ENCODE data around the gene RBM38. TPM values are rescaled to one million over a fixed set of nuclear protein-coding genes. Genes with fewer than 3 reads are reported as not detected.

The RBM38 gene
- total RNA-seq, 4 donors from 2014 or later, result 6.2 to 13.3 (median 11.2) TPM

DNA sequence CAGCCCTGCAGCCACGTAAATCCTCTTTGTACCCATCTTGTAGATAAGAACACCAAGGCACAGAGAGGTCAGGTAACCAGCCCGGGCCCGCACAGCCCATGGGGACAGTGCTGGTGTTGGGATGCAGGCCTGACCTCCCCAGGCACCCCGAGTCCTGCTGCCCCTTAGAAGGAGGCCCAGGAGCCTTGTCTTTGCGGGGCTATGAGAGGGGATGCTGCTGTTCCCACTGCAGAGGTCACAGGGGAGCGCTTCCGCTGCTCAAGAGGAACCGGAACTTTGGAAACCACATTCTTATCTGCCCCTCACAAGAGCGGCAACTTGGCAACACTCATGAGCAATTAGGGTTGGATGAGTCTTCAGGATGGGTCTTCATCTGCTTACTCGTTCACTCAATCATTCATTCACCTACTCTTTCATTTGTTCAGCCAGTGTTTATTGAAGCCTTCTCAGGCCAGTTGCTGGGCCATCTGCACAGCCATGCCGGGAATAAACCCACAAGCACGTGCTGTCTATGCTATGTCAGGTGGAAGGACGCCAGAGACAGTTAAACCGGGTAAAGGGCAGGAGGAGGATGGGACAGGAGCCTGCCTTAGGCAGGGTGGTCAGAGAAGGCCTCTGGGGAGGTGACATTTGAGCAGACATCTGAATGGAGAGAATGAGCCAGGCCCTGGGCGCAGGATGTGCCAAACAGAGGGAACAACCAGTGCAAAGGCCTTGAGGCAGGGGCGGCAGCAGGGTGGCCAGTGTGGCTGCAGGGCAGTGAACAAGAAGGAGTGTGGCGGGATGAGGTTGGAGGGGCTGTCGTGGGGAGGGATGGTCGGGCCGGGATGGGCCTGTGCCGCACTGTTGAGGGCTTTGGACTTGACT is 60.8 kb downstream of the RBM38 start:
- TF ChIP-seq, protein P1, sequence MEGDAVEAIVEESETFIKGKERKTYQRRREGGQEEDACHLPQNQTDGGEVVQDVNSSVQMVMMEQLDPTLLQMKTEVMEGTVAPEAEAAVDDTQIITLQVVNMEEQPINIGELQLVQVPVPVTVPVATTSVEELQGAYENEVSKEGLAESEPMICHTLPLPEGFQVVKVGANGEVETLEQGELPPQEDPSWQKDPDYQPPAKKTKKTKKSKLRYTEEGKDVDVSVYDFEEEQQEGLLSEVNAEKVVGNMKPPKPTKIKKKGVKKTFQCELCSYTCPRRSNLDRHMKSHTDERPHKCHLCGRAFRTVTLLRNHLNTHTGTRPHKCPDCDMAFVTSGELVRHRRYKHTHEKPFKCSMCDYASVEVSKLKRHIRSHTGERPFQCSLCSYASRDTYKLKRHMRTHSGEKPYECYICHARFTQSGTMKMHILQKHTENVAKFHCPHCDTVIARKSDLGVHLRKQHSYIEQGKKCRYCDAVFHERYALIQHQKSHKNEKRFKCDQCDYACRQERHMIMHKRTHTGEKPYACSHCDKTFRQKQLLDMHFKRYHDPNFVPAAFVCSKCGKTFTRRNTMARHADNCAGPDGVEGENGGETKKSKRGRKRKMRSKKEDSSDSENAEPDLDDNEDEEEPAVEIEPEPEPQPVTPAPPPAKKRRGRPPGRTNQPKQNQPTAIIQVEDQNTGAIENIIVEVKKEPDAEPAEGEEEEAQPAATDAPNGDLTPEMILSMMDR (IDR thresholded peaks at IDR 0.05), result no peak
- TF ChIP-seq POLR2A (IDR thresholded peaks at IDR 0.05), result no peak
- WGBS, 2 donors, result 78 to 81% methylated on average over 21 of the region's 21 CpGs

DNA sequence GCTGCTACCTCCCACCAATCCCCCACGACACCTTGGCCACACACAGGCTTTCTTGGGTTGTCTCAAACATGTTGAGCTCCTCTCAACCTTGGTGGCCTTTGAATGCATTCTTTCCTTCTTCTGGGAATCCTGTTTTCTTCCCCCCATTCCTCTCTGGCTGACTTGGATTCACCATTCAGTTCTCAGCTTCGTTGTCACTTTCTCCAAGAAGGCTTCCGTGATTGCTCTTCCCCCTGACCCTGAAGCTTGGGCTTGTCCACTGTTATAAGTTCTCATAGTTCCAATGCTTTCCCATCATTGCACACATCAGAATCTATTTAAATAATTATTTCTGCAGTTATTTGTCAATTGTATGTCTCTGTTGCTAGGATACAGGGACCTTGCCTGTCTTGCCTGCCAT is 64.2 kb downstream of the RBM38 start:
- intact Hi-C loops (cut with DNase I; ENCODE audit: low total_unique reads), result no loop called here
- TF ChIP-seq, protein P1 (IDR thresholded peaks at IDR 0.05), result no peak
- TF ChIP-seq POLR2A (IDR thresholded peaks at IDR 0.05), result no peak
- no peak overlapping the region for H3K4me3 ChIP-seq (ENCODE audit: low read depth, poor library complexity, severe bottlenecking)
- no peak for DNase-seq (ENCODE audit: low spot score in 2 of 2)
- WGBS, 2 donors, result 72 to 74% methylated on average over 3 of the region's 3 CpGs

More for the DNA sequence above, 60.8 kb downstream of the RBM38 start:
- DNase-seq (ENCODE audit: low spot score in 2 of 2), result no peak
- no peak overlapping the region for H3K4me3 ChIP-seq (ENCODE audit: low read depth, poor library complexity, severe bottlenecking)
- intact Hi-C loops (cut with DNase I; ENCODE audit: low total_unique reads), result no loop called here

- intact Hi-C loops (cut with DNase I; ENCODE audit: low total_unique reads), result no loop called here
- no peak overlapping the region for H3K4me3 ChIP-seq (ENCODE audit: low read depth, poor library complexity, severe bottlenecking)
- DNase-seq (ENCODE audit: low spot score in 2 of 2), result no peak
- TF ChIP-seq POLR2A (IDR thresholded peaks at IDR 0.05), result no peak
- TF ChIP-seq, protein P1 (IDR thresholded peaks at IDR 0.05), result no peak
- WGBS, 2 donors, result 91 to 95% methylated on average over 13 of the region's 13 CpGs
These were observed 64.9 kb downstream of the RBM38 start for GRCh38 chr20:57456116-57456515.

DNA sequence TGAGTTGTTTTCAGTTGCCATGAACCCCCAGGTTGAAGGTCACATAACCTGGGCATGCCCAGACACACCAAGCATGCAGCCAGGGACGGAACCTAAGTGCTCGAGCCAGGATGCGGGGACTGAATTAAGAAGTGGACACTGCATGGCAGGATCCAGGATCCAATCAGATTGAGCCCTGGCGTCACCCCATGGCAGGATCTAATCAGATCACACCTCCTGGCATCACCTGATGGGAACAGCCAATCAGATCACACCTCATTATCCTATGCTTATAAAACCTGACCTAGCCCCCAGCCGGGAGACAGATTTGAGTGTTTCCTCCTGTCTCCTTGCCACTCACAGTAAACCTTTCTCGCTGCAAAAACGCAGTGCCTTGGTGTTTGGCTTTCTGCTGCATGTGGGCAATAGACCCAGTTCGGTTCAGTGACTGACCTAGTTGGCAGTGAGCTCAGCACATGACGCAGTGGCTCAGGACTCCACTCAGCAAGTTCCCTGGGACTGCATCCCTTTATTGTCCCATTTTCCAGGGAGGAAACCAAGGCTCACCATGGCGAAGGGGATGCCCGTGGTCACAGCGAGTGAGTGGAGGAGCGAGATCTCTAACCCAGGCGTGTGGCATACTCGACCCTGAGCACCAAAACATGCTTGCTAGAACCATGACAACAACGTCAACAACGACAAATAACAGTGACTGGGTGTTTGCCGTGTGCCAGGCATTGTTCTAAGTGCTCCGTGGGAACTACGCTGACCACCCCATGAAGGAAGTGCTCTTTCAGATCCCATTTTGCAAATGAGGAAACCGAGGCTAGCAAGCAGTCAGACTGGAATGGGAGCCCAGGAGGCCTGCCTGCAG is 66.3 kb downstream of the RBM38 start:
- 38 to 66% methylated on average over 21 of the region's 21 CpGs for WGBS, 2 donors
- intact Hi-C loops (cut with DNase I; ENCODE audit: low total_unique reads), result no loop called here
- no peak for TF ChIP-seq POLR2A (IDR thresholded peaks at IDR 0.05)
- TF ChIP-seq, protein P1 (IDR thresholded peaks at IDR 0.05), result no peak
- DNase-seq (ENCODE audit: low spot score in 2 of 2), result no peak
- H3K4me3 ChIP-seq (ENCODE audit: low read depth, poor library complexity, severe bottlenecking), result no peak overlapping the region

DNA sequence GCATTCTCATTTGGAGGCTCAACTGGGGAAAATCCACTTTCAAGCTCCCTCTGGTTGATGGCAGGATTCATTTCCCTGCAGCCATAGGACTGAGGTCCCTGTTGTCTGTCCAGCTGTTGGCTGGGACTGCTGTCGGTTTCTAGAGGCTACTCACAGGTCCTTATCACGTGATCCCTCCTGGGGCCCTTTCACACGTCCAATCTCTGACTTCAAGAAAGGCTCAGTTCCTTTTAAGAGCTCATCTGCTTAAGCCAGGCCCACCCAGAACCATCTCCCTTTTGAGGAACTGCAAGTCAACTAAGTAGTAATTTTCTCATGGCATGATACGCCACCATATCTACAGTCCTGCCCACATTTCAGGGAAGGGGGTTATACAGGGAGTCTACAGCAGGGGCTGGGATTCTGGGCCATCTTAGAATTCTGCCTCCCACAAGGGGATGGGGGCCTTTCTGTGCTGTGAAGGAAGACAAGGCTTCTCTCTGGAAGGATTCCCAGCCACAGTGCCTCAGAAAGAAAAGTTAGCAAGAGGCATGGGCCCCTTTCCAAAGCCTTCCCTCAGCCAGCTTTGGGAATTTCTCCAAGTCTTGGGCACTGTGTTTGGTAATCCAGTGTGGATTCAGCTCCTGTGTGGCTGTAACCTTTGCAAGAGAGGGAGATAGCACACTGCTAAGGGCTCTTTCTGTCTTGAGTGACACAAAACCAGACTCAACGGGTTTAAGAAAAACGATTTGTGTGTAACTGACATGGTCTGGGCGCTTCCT is 67.4 kb downstream of the RBM38 start:
- TF ChIP-seq, protein P1 (IDR thresholded peaks at IDR 0.05), result no peak
- TF ChIP-seq POLR2A (IDR thresholded peaks at IDR 0.05), result no peak

More for the DNA sequence above, 67.4 kb downstream of the RBM38 start:
- no peak overlapping the region for H3K4me3 ChIP-seq (ENCODE audit: low read depth, poor library complexity, severe bottlenecking)
- DNase-seq (ENCODE audit: low spot score in 2 of 2), result no peak
- WGBS, 2 donors, result 75 to 77% methylated on average over 7 of the region's 7 CpGs
- intact Hi-C loops (cut with DNase I; ENCODE audit: low total_unique reads), result no loop called here

Data from lower leg skin (tissue), 4 donors.